ENCODE results near the gene PALLD.

Gene PALLD

DNA sequence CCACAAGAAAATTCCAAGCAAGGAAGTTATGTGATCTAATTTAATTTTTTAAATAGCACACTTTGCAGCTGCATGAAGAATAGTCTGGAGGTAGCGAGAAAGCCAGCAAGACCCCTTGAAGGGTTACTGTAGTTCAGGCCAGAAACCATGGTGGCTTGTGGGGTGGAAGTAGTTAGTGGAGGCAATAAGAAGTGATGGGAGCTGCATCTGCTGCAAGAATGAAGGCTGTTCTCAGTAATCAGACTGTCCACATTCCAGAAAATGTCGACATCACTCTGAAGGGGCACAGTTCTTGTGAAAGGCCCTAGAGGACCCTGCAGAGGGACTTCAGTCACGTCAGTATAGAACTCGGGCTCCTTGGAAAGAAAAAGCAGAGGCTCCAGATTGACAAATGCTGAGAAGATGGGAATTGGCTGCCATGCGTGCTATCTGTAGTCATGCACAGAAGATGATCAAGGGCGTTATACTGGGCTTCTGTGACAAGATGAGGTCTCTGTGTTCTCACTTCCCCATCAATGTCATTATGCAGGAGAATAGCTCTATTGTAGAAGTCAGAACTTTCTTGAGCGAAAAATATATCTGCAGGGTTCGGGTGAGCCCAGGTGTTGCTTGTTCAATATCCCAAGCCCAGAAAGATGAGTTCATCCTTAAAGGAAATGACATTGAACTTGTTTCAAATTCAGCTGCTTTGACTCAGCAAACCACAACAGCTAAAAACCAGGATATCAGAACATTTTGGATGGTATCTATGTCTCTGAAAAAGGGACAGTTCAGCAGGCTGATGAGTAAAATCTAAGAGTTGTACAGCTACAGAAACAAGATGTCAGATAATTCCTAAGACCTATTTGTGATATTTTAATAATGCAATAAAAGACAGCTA is 259.0 kb downstream of the PALLD start:
- TF ChIP-seq, protein P1, sequence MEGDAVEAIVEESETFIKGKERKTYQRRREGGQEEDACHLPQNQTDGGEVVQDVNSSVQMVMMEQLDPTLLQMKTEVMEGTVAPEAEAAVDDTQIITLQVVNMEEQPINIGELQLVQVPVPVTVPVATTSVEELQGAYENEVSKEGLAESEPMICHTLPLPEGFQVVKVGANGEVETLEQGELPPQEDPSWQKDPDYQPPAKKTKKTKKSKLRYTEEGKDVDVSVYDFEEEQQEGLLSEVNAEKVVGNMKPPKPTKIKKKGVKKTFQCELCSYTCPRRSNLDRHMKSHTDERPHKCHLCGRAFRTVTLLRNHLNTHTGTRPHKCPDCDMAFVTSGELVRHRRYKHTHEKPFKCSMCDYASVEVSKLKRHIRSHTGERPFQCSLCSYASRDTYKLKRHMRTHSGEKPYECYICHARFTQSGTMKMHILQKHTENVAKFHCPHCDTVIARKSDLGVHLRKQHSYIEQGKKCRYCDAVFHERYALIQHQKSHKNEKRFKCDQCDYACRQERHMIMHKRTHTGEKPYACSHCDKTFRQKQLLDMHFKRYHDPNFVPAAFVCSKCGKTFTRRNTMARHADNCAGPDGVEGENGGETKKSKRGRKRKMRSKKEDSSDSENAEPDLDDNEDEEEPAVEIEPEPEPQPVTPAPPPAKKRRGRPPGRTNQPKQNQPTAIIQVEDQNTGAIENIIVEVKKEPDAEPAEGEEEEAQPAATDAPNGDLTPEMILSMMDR (IDR thresholded peaks at IDR 0.05) = no peak
- no peak for DNase-seq (ENCODE audit: low spot score)
- no peak overlapping the region for H3K27ac ChIP-seq
- H3K4me3 ChIP-seq = no peak overlapping the region

DNA sequence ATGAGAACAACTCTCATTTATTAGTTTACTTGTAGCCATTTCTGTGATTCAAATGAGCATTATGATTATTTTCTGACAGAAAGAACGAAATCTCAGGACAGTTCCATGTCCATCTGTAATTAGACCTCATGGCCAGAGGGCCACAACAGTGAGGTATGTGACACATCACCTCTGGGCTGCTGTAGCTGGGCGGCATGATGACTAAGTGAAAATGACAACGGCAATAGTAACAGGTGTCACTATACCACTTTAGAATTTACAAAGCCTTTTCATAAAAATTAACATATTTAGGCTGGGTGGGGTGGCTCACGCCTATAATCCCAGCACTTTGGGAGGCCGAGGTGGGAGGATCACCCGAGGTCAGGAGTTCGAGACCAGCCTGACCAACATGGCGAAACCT is 260.6 kb downstream of the PALLD start:
- peak overlapping the region; percentile 42 to 82 for H3K27ac ChIP-seq

DNA sequence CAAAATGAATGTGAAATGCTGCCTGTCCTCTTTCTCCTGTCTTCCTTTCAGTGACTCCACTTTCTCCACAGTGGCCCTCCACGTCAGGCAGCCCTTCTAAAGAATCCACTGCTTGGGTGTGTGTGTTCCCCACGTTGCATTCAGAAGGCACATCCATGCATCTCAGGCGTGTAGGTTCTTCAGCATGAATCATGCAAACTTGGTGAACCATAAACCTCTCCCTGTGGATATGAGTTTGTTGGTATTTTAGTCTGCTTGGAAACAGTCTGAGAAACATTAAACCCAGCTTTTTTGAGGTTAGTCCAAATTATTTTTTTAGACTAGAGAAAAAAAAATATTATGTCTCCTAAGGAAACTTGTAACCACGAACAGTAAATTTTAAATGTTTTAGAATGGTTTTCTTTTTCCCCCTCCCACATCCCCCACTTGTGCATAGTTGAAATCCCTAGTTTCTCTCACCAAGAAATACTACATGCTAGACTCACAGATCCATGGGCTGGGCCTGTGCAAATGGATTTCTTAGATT is 261.6 kb downstream of the PALLD start:
- H3K27ac ChIP-seq = peak overlapping the region; percentile 42 to 82
- TF ChIP-seq, protein P1 (IDR thresholded peaks at IDR 0.05) = no peak

More for the DNA sequence above, 260.6 kb downstream of the PALLD start:
- TF ChIP-seq, protein P1 (IDR thresholded peaks at IDR 0.05) = no peak
- DNase-seq (ENCODE audit: low spot score) = no peak
- H3K4me3 ChIP-seq = no peak overlapping the region

DNA sequence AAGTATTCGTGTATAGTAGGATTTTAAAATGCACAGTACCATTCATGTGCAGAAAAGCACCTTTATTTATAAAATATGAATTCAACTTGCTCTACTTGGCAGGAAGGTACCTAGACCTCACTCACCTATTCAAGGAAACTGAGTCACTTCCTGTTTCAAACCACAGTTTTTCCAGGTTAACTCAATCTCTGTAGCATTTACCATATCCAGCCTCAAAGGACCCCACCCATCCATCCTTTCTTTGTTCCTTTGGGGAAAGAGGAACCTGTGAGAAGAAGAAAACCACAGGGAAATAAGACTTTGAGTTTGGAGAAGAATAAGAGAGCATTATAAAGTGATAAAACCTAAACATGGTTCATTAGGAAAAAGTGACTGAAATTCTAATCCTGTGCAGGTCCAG is 262.5 kb downstream of the PALLD start:
- TF ChIP-seq, protein P1 (IDR thresholded peaks at IDR 0.05) = no peak
- DNase-seq (ENCODE audit: low spot score) = no peak
- Histone ChIP-seq H3K27ac (peak overlapping the region in 1 of 2 donors; percentile 30), H3K4me3 (no peak overlapping the region)

More for the DNA sequence above, 261.6 kb downstream of the PALLD start:
- DNase-seq (ENCODE audit: low spot score) = no peak
- no peak overlapping the region for H3K4me3 ChIP-seq

DNA sequence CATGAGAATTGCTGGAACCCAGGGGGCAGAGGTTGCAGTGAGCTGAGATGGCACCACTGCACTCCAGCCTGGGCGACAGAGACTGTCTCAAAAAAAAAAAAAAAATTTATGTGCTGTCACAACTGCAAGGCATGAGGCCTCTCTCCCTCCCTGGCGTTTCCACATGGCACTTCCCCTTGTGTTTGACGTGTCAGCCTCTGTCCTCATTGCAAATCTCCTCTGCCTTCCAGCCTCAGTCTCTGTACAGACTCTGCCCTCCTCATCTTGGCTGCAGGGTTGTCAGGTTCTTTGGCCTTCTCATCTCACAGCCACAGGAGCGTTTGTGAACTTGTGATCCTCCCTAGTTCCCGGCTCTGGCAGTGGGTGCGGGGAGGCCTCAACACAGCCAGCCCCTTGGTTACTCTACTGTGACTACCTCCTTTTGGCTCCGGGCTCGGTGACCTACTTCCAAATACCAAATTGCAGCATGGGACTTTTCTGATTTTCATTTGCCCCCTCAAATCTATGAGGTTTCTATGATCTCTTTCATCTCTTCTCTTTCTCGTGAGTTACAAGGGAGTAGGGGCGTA is 263.2 kb downstream of the PALLD start:
- TF ChIP-seq, protein P1 (IDR thresholded peaks at IDR 0.05) = no peak
- no peak for DNase-seq (ENCODE audit: low spot score)
- no peak overlapping the region for H3K27ac ChIP-seq
- no peak overlapping the region for H3K4me3 ChIP-seq

DNA sequence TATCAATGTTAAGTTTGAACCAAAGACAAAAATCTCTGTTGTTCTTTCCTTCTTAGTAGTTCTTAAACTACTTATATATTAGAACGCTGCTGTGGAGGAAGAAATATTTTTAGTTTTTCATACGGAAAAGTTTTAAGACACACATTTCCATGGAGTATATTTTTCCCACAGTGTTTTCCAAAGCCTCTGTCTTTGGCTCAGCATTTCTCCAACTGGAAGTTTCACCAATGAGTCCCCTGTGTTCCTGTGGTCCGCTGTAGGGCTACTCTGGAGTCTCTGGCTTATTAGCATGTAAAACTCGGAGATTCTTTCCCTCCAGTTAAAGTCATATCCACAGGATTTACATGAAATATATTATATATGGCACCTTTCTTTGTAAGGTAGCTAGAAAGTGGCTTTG is 264.2 kb downstream of the PALLD start:
- DNase-seq (ENCODE audit: low spot score) = no peak
- no peak overlapping the region for H3K27ac ChIP-seq

More for the DNA sequence above, 264.2 kb downstream of the PALLD start:
- TF ChIP-seq, protein P1 (IDR thresholded peaks at IDR 0.05) = no peak
- H3K4me3 ChIP-seq = no peak overlapping the region

All from coronary artery (tissue), 2 donors.